Effector memory CD8-positive, alpha-beta T cell (primary cell): ENCODE results near the gene IMMT.

Source experiments
- ATAC-seq: fragments of 150-1000 bp; cut with Tn5 transposase; replicated peaks from 2 replicates; pipeline ENCODE4 v1.10.0; 2021; ENCODE audit warnings: mild to moderate bottlenecking, moderate library complexity
- DNase-seq, 3 experiments: peaks; one replicate each; pipeline ENCODE4 v3.0.0; 2021
- H3K27ac Mint-ChIP-seq, 2 donors: one replicate each; pipeline ENCODE4 v1.8.0; 2022; ENCODE audit warnings: mild to moderate bottlenecking in 2 of 2, mixed read lengths in 2 of 2, moderate library complexity in 2 of 2
- H3K27me3 Mint-ChIP-seq, 2 donors: one replicate each; pipeline ENCODE4 v1.8.0; 2022; ENCODE audit warnings: mixed read lengths in 2 of 2
- H3K36me3 Mint-ChIP-seq: one replicate; pipeline ENCODE4 v1.8.0; 2022; ENCODE audit warnings: mild to moderate bottlenecking, moderate library complexity, mixed read lengths; ENCODE audit not compliant: insufficient read depth
- H3K4me1 Mint-ChIP-seq, 2 donors: one replicate each; pipeline ENCODE4 v1.8.0; 2022; ENCODE audit warnings: low read depth in 2 of 2, mixed read lengths in 2 of 2
- H3K4me3 Mint-ChIP-seq, 2 donors: one replicate each; pipeline ENCODE4 v1.8.0; 2022; ENCODE audit warnings: mild to moderate bottlenecking in 2 of 2, mixed read lengths in 2 of 2, moderate library complexity in 2 of 2
- H3K9me3 Mint-ChIP-seq, 2 donors: one replicate each; pipeline ENCODE4 v1.8.0; 2022; ENCODE audit warnings: mixed read lengths in 2 of 2

IMMT gene

DNA sequence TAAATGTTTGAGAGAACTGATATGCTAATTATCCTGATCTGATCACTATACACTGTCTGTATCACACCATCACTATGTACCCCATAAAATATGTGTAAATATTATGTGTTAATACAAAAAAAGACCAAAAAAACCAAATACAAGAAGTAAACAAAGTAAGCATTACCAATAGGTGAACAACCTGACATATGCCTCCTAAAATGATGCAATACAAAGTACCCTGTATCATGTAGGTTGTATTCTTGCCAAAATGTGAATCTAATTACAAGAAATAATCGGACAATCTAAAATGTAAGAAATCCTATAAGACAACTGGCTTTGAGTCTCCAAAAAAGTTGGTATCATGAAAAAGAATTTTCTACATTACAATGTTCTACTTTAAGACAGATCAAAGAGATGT is 97.3 kb downstream of the IMMT start:
- Mint-ChIP-seq H3K36me3 (peaks cover 40% of the 10 kb centered on the region), H3K9me3 (no peaks in the 10 kb centered on the region), H3K27me3 (no peaks in the 10 kb centered on the region)

DNA sequence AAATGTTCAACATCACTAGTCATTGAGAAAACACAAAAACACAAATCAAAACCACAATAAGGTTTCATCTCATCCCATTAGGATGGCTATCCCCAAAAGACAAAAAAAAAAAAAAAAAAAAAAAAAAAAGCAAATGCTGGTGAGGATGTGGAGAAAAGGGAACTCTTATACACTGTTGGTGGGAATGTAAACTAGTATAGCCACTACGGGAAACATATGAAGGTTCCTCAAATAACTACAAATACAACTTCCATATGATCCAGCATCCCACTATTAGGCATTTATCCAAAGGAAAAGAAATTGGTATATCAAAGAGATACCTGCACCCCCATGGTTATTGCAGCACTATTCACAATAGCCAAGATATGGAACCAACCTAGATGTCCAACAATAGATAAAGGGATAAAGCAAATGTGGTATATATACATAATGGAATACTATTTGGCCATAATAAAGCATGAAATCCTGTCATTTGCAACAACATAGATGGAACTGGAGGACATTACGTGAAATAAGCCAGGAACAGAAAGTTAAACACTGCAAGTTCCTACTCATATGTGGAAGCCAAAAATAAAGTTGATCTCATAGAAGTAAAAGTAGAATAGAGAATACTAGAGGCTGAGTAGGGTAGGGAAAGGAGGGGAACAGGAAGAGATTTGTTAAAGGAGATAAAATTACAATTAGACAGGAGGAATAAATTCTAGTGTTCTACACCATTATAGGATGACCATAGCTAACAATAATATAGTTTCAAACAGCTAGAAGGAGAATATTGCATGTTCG is 98.0 kb downstream of the IMMT start:
- Mint-ChIP-seq H3K4me1 (peaks cover 8 to 11% of the 10 kb centered on the region in 2 donors), H3K36me3 (peaks cover 36% of the 10 kb centered on the region), H3K27ac (no peak overlapping the region), H3K4me3 (no peak overlapping the region), H3K9me3 (no peaks in the 10 kb centered on the region), H3K27me3 (no peaks in the 10 kb centered on the region)
- no peak for DNase-seq
- no peak for ATAC-seq

More for the DNA sequence above, 97.3 kb downstream of the IMMT start:
- Mint-ChIP-seq H3K27ac (no peak overlapping the region), H3K4me3 (no peak overlapping the region), H3K4me1 (peaks cover 13 to 17% of the 10 kb centered on the region in 2 donors)
- no peak for ATAC-seq
- DNase-seq = no peak

DNA sequence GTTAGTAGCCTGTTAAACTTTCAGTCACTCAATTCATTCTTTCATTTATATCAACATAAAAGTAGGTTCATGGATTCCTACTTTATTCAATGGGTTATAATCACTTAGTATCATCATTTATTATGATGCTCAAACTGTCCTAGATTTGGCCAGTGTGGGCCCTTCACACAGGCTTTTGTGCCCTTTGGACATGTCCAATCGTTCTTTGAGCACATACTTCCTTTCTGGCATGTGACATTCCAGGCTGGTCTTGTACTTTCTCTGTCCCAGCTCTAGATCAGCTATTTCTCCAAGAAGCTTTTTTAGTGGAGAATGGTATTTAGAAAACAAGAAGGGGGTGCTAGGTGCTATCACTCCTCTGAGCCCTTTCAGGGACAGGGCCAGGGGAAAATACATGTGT is 101.0 kb downstream of the IMMT start:
- Mint-ChIP-seq H3K4me3 (no peak overlapping the region), H3K9me3 (no peaks in the 10 kb centered on the region), H3K36me3 (peaks cover 54% of the 10 kb centered on the region), H3K27me3 (no peaks in the 10 kb centered on the region), H3K4me1 (peaks cover 1 to 7% of the 10 kb centered on the region in 2 donors), H3K27ac (no peak overlapping the region)
- ATAC-seq (no peak), DNase-seq (no peak)
